Upper lobe of left lung (tissue), 4 donors: Measurements from ENCODE around the gene PA2G4.

Experiments used
- CTCF ChIP-seq, 6 experiments: fragments of 450-650 bp in 4 of 6; fragments of 200-600 bp in 2 of 6; sonication (generic) in 2 of 6; IDR thresholded peaks; one replicate each; pipeline ENCODE4 v1.5.1; 2016 to 2019; ENCODE audit warnings: antibody characterized with exemption in 6 of 6
- POLR2A ChIP-seq, 4 donors: fragments of 450-650 bp; IDR thresholded peaks; one replicate each; pipeline ENCODE4 v1.5.1; 2016 to 2017; ENCODE audit warnings: antibody characterized with exemption in 4 of 4, mild to moderate bottlenecking in 2 of 4

- TF ChIP-seq CTCF (IDR thresholded peaks at IDR 0.05) (peak in 3 of 6 experiments; percentile 13 to 17 (median 17)), POLR2A (IDR thresholded peaks at IDR 0.05) (peak in 3 of 4 donors; percentile 59 to 96 (median 95))
Observed at GRCh38 chr12:56127888-56128669, 23.7 kb downstream of the PA2G4 start, which contains the start of gene ESYT1.
